GM23248 (cell line): Measurements from ENCODE around the gene SKIDA1. TPM values are rescaled to one million over a fixed set of nuclear protein-coding genes. Genes with fewer than 3 reads are reported as not detected.

Experiments
- DNase-seq: peaks from one replicate; pipeline ENCODE4 v3.0.0-alpha.2; 2015
- H2AFZ ChIP-seq: fragments of 200-600 bp; sonication (generic); 2 replicates; pipeline ENCODE4 v1.6.1; 2016; ENCODE audit warnings: antibody characterized with exemption
- H3F3A ChIP-seq: fragments of 200-600 bp; sonication (generic); 2 replicates; pipeline ENCODE4 v1.6.1; 2016; ENCODE audit warnings: mild to moderate bottlenecking, antibody characterized with exemption, mixed run types; ENCODE audit not compliant: insufficient read depth
- H3K27ac ChIP-seq: fragments of 200-600 bp; sonication (generic); 2 replicates; pipeline ENCODE4 v1.5.1; 2016; ENCODE audit warnings: mild to moderate bottlenecking
- H3K27me3 ChIP-seq: fragments of 200-600 bp; sonication (generic); replicated peaks from 2 replicates; pipeline ENCODE4 v1.6.1; 2016; ENCODE audit warnings: mild to moderate bottlenecking; ENCODE audit not compliant: insufficient read depth
- H3K36me3 ChIP-seq: fragments of 200-600 bp; sonication (generic); 2 replicates; pipeline ENCODE4 v1.6.1; 2016; ENCODE audit warnings: low read depth, mild to moderate bottlenecking
- H3K4me1 ChIP-seq: fragments of 200-600 bp; sonication (generic); 2 replicates; pipeline ENCODE4 v1.6.1; 2016; ENCODE audit warnings: mild to moderate bottlenecking; ENCODE audit not compliant: insufficient read depth
- H3K4me2 ChIP-seq: fragments of 200-600 bp; sonication (generic); one replicate; pipeline ENCODE4 v1.6.1; 2016; ENCODE audit warnings: mild to moderate bottlenecking; ENCODE audit not compliant: unreplicated experiment
- H3K4me3 ChIP-seq: fragments of 200-600 bp; sonication (generic); 2 replicates; pipeline ENCODE4 v1.5.1; 2016; ENCODE audit warnings: mild to moderate bottlenecking
- H3K79me2 ChIP-seq: fragments of 200-600 bp; sonication (generic); 2 replicates; pipeline ENCODE4 v1.6.1; 2016; ENCODE audit warnings: mild to moderate bottlenecking; ENCODE audit not compliant: insufficient read depth
- H3K9ac ChIP-seq: fragments of 200-600 bp; sonication (generic); 2 replicates; pipeline ENCODE4 v1.6.1; 2016; ENCODE audit warnings: mild to moderate bottlenecking
- H3K9me2 ChIP-seq: fragments of 200-600 bp; sonication (generic); 2 replicates; pipeline ENCODE4 v1.6.1; 2016; ENCODE audit warnings: mixed run types, mild to moderate bottlenecking, moderate library complexity; ENCODE audit not compliant: insufficient read depth
- H3K9me3 ChIP-seq: fragments of 200-600 bp; sonication (generic); one replicate; pipeline ENCODE4 v1.6.1; 2017; ENCODE audit warnings: low read depth
- H4K20me1 ChIP-seq: fragments of 200-600 bp; sonication (generic); 2 replicates; pipeline ENCODE4 v1.6.0; 2016; ENCODE audit not compliant: insufficient read depth
- EZH2 ChIP-seq: fragments of 200-600 bp; sonication (generic); IDR thresholded peaks from 2 replicates; pipeline ENCODE4 v1.6.1; 2018; ENCODE audit warnings: antibody characterized with exemption, mild to moderate bottlenecking; ENCODE audit not compliant: insufficient read depth, poor library complexity, severe bottlenecking
- EZH2phosphoT487 ChIP-seq: fragments of 200-600 bp; sonication (generic); IDR thresholded peaks from 2 replicates; pipeline ENCODE4 v1.6.1; 2018; ENCODE audit warnings: antibody characterized with exemption, moderate library complexity, mild to moderate bottlenecking, low read depth; ENCODE audit not compliant: insufficient read depth
- WGBS, 2 experiments: methylation state at CpG; one replicate each; pipeline ENCODE4 v1.1.6; 2015 to 2017; ENCODE audit warnings: low lambda C conversion rate in 2 of 2, low coverage in 1 of 2; ENCODE audit errors: missing lambda C conversion rate in 2 of 2; 5-methylcytosine and 5-hydroxymethylcytosine counted together
- in situ Hi-C: fragments of 300-500 bp; cut with MboI; formaldehyde crosslinking; loops from 2 replicates; pipeline ENCODE4 v1.15.0; 2020
- polyA plus RNA-seq: library from polyadenylated mRNA; unstranded; fragments of >200 nt; fragmentation: Nextera tagmentation; extraction: Ambion mirVana; gene quantifications from 2 replicates; pipeline ENCODE4 v1.2.1, GENCODE V29; 2016
- total RNA-seq: library from RNA; depleted of rRNA; stranded (reverse); fragments of >200 nt; shearing (Covaris generic); gene quantifications from 2 replicates; pipeline ENCODE4 v1.2.3, GENCODE V29; 2014

SKIDA1 gene
- total and polyA plus RNA-seq, 2 experiments from 2014 or later, result 0.18 TPM; not detected in 1

- 0 to 1% methylated on average over 23 to 52 of the region's 68 CpGs for WGBS, 2 experiments
- DNase-seq, result peak; percentile 84
- no peak for TF ChIP-seq EZH2
- TF ChIP-seq EZH2phosphoT487, result no peak
- Histone ChIP-seq H3K27ac (peak overlapping the region; percentile 99), H3K4me3 (peak overlapping the region; percentile 86), H3F3A (peaks cover 28% of the 10 kb centered on the region; the same call in 1 of the 2 replicates), H2AFZ (peak overlapping the region; percentile 85), H3K4me2 (peak overlapping the region; percentile 99), H3K36me3 (no peaks in the 10 kb centered on the region), H3K79me2 (no peaks in the 10 kb centered on the region), H3K9me2 (no peaks in the 10 kb centered on the region), H3K4me1 (peaks cover 13% of the 10 kb centered on the region), H3K9me3 (no peaks in the 10 kb centered on the region), H3K9ac (peak overlapping the region; percentile 95), H4K20me1 (no peaks in the 10 kb centered on the region), H3K27me3 (no peaks in the 10 kb centered on the region)
- in situ Hi-C loops, result loop anchor here (25.0 kb wide), 1 partner anchor 410 kb away; no protein-coding TSS in a partner anchor
Measured at GRCh38 chr10:21526860-21527597, 1.5 kb upstream of the SKIDA1 start.

GRCh38 chr10:21526188-21526859 lies 842 bp upstream of the SKIDA1 start:
- TF ChIP-seq EZH2 (no peak), EZH2phosphoT487 (no peak)
- Histone ChIP-seq H3K27me3 (no peaks in the 10 kb centered on the region), H3K4me2 (peak overlapping the region; percentile 99), H3K79me2 (no peaks in the 10 kb centered on the region), H3K9me2 (no peaks in the 10 kb centered on the region), H3F3A (peaks cover 28% of the 10 kb centered on the region; the same call in 1 of the 2 replicates), H3K9me3 (no peaks in the 10 kb centered on the region), H3K36me3 (no peaks in the 10 kb centered on the region), H2AFZ (peak overlapping the region; percentile 85), H3K4me3 (peak overlapping the region; percentile 86), H4K20me1 (no peaks in the 10 kb centered on the region), H3K9ac (peak overlapping the region; percentile 95), H3K4me1 (peaks cover 13% of the 10 kb centered on the region), H3K27ac (peak overlapping the region; percentile 99)
- 0 to 1% methylated on average over 24 to 48 of the region's 56 CpGs for WGBS, 2 experiments
- peak; percentile 84 for DNase-seq
- in situ Hi-C loops, result loop anchor here (25.0 kb wide), 1 partner anchor 411 kb away; no protein-coding TSS in a partner anchor

- 1 to 2% methylated on average over 23 of the region's 23 CpGs for WGBS, 2 experiments
- Histone ChIP-seq H3K9me2 (no peaks in the 10 kb centered on the region), H3K4me3 (peak overlapping the region; percentile 86), H4K20me1 (no peaks in the 10 kb centered on the region), H2AFZ (peak overlapping the region; percentile 85), H3K36me3 (no peaks in the 10 kb centered on the region), H3K79me2 (no peaks in the 10 kb centered on the region), H3K27me3 (no peaks in the 10 kb centered on the region), H3K4me2 (peak overlapping the region; percentile 99), H3F3A (peaks cover 32% of the 10 kb centered on the region), H3K9me3 (no peaks in the 10 kb centered on the region), H3K9ac (peak overlapping the region; percentile 95), H3K4me1 (peaks cover 16% of the 10 kb centered on the region), H3K27ac (peak overlapping the region; percentile 99)
- in situ Hi-C loops, result loop anchor here (25.0 kb wide), 2 partner anchors 413 to 713 kb away; no protein-coding TSS in a partner anchor
- peak; percentile 82 for DNase-seq
- TF ChIP-seq EZH2phosphoT487, result no peak
- TF ChIP-seq EZH2, result no peak
Measured at GRCh38 chr10:21524526-21525366, 736 bp downstream of the SKIDA1 start.

- H3K36me3 ChIP-seq, result no peaks in the 10 kb centered on the region
- peak overlapping the region; percentile 99 for H3K4me2 ChIP-seq
- H3K9me3 ChIP-seq, result no peaks in the 10 kb centered on the region
- peak overlapping the region; percentile 85 for H2AFZ ChIP-seq
- H4K20me1 ChIP-seq, result no peaks in the 10 kb centered on the region
- peak overlapping the region; percentile 95 for H3K9ac ChIP-seq
- 8 to 11% methylated on average over 7 of the region's 7 CpGs for WGBS, 2 experiments
- in situ Hi-C loops, result loop anchor here (25.0 kb wide), 1 partner anchor 713 kb away; no protein-coding TSS in a partner anchor
- no peaks in the 10 kb centered on the region for H3K9me2 ChIP-seq
- peaks cover 38% of the 10 kb centered on the region for H3F3A ChIP-seq
- DNase-seq, result no peak
- H3K27me3 ChIP-seq, result no peaks in the 10 kb centered on the region
- H3K79me2 ChIP-seq, result no peaks in the 10 kb centered on the region
- TF ChIP-seq EZH2, result no peak
- no peak for TF ChIP-seq EZH2phosphoT487
- H3K4me3 ChIP-seq, result peak overlapping the region; percentile 86
- peak overlapping the region; percentile 99; the same call in 1 of the 2 replicates for H3K27ac ChIP-seq
- H3K4me1 ChIP-seq, result peaks cover 22% of the 10 kb centered on the region
Measured at GRCh38 chr10:21524131-21524525, 1.4 kb downstream of the SKIDA1 start.
